SW480 (cell line): ENCODE results near the gene ZP1.
"Not testable (repeated sequence)": the region's sequence is repeated elsewhere in the genome, so short reads cannot be mapped to it uniquely, and the experiment has no call there.

Source experiments
- DNase-seq: peaks from one replicate; pipeline ENCODE4 v3.0.0-alpha.2; 2016; ENCODE audit warnings: low spot score

ZP1 gene

GRCh38 chr11:60866911-60867870 is at the start of gene ZP1:
Gene ZP1, plus strand, starts transcription at chr11:60867542. Its CDS starts 20 bp downstream, at chr11:60867562.
- DNase-seq = no peak

DNA sequence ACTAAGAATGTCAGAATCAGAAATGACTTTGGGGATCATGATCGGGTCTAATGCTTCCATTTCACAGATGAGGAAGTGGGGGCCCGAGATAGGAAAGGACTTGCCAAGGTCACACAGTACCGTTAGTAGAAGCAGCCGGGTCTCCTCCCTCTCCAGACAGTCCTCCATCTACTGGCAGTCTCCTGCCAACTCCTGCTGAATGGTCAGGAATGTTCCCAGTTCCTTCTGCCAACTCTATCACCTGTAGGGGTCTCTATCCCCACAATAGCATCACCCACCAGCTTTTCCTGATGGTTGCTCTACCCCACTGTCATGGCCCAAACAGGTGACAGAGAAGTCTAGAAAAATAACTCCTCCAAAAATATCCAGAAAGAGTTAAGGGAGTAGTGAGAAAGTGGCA is 49.3 kb upstream of the ZP1 start:
- DNase-seq = no peak

DNA sequence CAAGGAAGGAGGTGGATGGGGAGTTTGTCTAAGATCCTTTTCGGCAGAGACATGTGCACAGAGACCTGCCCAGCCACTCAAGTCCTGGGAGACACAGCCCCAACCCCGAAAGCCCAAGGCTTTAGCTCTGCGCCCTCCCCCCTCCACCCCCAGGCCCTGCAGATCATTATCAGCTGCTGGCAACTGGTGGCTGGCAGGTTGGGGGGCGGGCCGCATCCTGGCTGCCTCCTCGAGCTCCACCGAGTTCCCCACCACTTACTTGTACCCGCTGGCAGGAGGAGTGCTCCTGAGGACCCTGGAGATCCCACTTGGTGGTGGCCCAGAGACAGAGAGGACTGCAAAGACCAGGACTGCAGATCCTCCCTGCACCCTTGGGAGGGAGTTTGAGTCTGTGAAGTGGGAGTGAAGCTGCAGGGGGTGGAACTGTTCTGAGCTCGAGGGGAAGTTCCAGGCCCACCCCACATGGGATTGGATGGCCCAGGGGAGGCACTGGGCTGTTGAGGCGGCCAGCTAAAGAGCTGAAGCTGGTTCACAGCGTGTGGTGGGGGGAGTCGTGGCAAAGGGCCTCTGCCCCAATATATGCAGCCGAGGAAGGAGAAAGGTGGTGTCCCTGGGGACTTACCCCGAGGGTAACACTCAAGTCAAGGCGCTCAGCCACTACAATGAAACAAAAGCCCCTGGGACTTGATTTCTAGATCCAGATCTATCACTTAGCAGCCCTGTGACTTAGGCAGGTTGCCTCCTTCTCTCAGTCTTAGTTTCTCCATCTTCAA is 45.3 kb upstream of the ZP1 start:
- no peak for DNase-seq

DNA sequence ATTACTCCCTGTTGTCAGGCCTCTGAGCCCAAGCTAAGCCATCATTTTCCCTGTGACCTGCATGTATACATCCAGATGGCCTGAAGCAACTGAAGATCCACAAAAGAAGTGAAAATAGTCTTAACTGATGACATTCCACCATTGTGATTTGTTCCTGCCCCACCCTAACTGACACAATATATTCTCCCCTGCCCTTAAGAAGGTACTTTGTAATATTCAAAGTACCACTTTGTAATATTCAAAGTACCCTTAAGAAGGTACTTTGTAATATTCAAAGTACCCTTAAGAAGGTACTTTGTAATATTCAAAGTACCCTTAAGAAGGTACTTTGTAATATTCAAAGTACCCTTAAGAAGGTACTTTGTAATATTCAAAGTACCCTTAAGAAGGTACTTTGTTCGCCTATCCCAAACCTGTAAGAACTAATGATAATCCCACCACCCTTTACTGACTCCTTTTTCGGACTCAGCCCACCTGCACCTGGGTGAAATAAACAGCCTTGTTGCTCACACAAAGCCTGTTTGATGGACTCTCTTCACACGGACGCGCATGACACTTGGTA is 43.5 kb upstream of the ZP1 start:
- not testable (repeated sequence) for DNase-seq

GRCh38 chr11:60825118-60825517 is 42.2 kb upstream of the ZP1 start:
- no peak for DNase-seq

- no peak for DNase-seq
These were observed 41.6 kb upstream of the ZP1 start for GRCh38 chr11:60825790-60826189.

DNA sequence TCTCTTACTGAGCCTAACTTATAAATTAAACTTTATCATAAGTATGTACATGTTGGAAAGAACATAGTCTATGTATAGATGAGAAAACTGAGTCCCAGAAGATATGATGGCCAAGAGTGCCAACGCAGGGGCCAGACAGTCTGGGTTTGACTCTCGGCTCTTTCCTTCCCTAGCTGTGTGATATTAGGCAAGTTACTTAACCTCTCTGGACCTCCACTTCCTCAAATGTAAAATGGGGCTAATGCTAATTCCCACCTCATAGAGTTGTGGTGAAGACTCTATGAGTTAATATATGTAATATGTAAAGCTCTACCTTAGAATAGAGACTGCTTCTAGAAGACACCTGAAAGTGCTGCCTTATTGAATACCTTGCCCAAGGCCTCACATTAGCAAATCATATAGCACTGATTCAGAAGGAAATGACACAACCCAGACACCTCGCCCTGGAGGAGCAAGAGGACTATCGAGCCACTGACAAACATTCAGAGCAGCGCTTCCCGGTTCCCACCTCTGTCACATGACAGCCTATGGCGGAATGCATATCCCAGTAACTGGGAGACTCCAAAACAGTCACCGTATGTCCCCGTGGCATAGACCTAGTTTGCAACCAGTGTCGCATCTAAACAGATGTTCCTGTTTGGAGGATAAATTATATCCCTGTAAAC is 36.7 kb upstream of the ZP1 start:
- DNase-seq = no peak

GRCh38 chr11:60831143-60831500 is 36.2 kb upstream of the ZP1 start:
- peak; percentile 82 for DNase-seq

- DNase-seq = no peak
These were observed 35.8 kb upstream of the ZP1 start for GRCh38 chr11:60831501-60832079.

DNA sequence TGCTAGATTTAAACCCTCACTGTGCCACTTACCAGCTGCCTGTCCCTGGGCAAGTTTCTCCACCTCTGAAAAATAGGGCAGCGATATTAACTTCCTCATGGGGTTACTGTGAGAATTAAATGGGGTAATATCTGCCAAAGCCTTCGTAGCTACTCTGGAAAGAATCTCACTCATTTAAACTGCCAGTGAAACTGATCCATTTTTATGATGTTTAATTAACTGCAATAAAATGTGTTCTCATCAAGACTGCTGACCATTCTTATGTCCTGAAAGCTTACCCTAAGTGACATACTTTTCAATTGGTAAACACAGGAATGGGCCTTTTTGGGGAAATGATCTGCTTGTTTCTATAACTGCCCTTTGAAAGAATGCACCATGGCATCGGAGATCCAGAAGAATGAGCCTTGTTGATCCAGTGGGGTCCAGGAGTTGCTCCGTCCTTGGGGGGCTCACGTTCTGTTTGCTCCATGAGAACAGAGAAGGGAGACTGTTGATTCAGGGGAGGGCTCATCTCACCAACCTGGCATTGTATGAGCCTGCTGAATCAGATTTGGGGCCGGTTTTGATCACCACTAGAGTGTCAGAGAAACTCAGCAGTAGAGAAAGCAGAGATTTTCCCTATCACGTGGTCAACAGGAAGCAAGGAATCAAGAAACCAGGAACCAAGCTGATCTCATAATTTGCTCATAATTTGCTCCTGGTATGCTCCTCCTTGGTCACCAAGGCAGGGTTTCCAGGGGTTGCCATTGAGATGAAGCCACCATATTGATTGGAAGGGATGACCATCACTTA is 32.4 kb upstream of the ZP1 start:
- no peak for DNase-seq

GRCh38 chr11:60835534-60835846 is 31.9 kb upstream of the ZP1 start:
- DNase-seq = no peak

DNA sequence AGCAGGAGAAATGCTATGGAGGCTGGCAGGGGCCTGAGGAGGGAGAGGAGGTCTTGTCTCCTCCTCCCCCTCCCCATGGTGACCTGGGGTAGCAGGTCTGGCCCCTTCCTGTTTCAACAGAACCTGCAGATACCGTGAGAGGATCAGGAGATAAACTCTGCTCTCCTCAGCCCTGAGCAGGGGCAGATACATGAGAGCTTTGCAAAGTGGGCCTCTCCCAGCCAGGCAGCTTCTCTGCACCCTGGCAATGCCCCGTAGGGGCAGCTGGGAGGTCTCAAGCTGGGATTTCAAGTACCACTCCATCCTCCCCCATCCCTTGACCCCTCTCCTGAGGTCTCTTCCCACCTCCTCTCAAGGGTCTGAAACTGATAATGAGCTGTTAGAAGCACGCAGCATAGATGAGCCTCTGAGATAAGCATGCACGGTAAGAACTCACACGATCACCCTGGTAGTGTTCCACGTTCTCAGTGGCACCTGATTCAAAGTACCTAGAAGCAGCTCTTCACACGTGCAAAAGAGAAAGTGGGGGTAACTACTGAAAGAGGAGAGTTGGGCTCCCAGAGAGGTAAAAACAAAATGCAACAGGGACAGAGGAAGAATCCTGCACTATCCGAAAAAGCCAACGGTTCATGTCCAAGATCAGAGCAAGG is 30.4 kb upstream of the ZP1 start:
- DNase-seq = no peak

GRCh38 chr11:60838132-60838531 is 29.2 kb upstream of the ZP1 start:
- no peak for DNase-seq

GRCh38 chr11:60840470-60841430 is 26.6 kb upstream of the ZP1 start:
- no peak for DNase-seq

DNA sequence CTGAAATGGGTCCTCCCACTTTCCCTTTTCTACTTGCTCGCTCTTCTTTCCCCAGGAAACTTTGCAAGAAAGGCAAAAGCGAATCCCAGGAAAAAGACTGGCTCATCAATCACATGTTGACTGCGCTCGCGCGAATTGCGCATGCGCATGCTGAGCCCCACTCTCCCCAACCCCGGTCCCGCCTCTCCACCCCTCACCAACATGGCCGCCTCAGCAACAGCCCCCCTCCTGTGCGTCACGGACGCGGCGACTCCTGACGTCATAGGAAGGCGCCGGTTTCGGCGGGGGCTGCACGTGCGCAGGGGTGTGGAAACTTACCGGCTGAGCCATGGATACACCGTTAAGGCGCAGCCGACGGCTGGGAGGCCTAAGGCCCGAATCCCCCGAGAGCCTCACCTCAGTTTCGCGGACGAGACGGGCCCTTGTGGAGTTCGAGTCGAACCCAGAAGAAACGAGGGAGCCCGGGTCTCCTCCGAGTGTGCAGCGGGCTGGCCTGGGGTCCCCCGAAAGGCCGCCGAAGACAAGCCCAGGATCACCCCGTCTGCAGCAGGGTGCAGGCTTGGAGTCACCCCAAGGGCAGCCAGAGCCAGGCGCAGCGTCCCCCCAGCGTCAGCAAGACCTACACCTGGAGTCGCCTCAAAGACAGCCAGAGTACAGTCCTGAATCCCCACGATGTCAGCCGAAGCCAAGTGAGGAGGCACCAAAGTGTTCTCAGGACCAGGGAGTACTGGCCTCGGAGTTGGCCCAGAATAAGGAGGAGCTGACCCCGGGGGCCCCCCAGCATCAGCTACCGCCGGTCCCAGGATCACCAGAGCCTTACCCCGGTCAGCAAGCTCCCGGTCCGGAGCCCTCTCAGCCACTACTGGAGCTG is 25.3 kb upstream of the ZP1 start, which contains the start of gene CCDC86:
Gene CCDC86, plus strand, starts transcription at position 317 of the 871 bp plus-strand sequence. Its CDS starts 12 bp downstream, at position 329.
- peak; percentile 90 for DNase-seq

- no peak for DNase-seq
These were observed 24.4 kb upstream of the ZP1 start for GRCh38 chr11:60842668-60843600.
